Astrocyte (in vitro differentiated cells and primary cell): ENCODE measurements around the gene TMOD1. TPM values are rescaled to one million over a fixed set of nuclear protein-coding genes. Genes with fewer than 3 reads are reported as not detected.
"Not testable (repeated sequence)": the region's sequence is repeated elsewhere in the genome, so short reads cannot be mapped to it uniquely, and the experiment has no call there.

Experiments
- DNase-seq: peaks from one replicate; pipeline ENCODE4 v3.0.0-alpha.2; 2010; ENCODE audit warnings: low read depth
- FAIRE-seq: peaks from 2 replicates; lab custom pipeline; 2011; peaks lifted over from hg19 to GRCh38; lab: Jason Lieb, UNC
- H2AFZ ChIP-seq: 2 replicates; pipeline ENCODE4 v1.6.0; 2012; ENCODE audit warnings: low read depth, low read length, inconsistent platforms
- H3K27ac ChIP-seq: 2 replicates; pipeline ENCODE4 v1.5.1; 2011; ENCODE audit warnings: low read depth, low read length, inconsistent platforms
- H3K27me3 ChIP-seq: 2 replicates; pipeline ENCODE4 v1.6.0; 2011; ENCODE audit warnings: low read length, inconsistent platforms; ENCODE audit not compliant: insufficient read depth
- H3K36me3 ChIP-seq: 2 replicates; pipeline ENCODE4 v1.5.1; 2011; ENCODE audit warnings: low read length, inconsistent platforms; ENCODE audit not compliant: insufficient read depth
- H3K4me1 ChIP-seq: 2 replicates; pipeline ENCODE4 v1.5.1; 2011; ENCODE audit warnings: low read length, inconsistent platforms; ENCODE audit not compliant: insufficient read depth
- H3K4me2 ChIP-seq: 2 replicates; pipeline ENCODE4 v1.6.0; 2012; ENCODE audit warnings: low read length, inconsistent platforms
- H3K4me3 ChIP-seq: 2 replicates; pipeline ENCODE4 v1.5.1; 2011; ENCODE audit warnings: low read depth, mild to moderate bottlenecking, low read length, inconsistent platforms; ENCODE audit not compliant: insufficient read depth
- H3K79me2 ChIP-seq: 2 replicates; pipeline ENCODE4 v1.6.0; 2012; ENCODE audit warnings: mild to moderate bottlenecking, low read length, inconsistent platforms; ENCODE audit not compliant: insufficient read depth
- H3K9ac ChIP-seq: 2 replicates; pipeline ENCODE4 v1.6.0; 2012; ENCODE audit warnings: mild to moderate bottlenecking, low read length, inconsistent platforms
- H3K9me3 ChIP-seq: 2 replicates; pipeline ENCODE4 v1.5.1; 2012; ENCODE audit warnings: low read depth, mild to moderate bottlenecking, low read length, inconsistent platforms; ENCODE audit not compliant: insufficient read depth
- H4K20me1 ChIP-seq: 2 replicates; pipeline ENCODE4 v1.6.0; 2012; ENCODE audit warnings: low read length, inconsistent platforms; ENCODE audit not compliant: insufficient read depth
- H3K27ac Mint-ChIP-seq: one replicate; pipeline ENCODE4 v1.8.0; 2021; ENCODE audit warnings: mild to moderate bottlenecking, mixed read lengths; ENCODE audit not compliant: unreplicated experiment
- H3K27me3 Mint-ChIP-seq: one replicate; pipeline ENCODE4 v1.8.0; 2021; ENCODE audit warnings: low read depth, mixed read lengths; ENCODE audit not compliant: unreplicated experiment
- H3K36me3 Mint-ChIP-seq: one replicate; pipeline ENCODE4 v1.8.0; 2021; ENCODE audit warnings: low read depth, mixed read lengths; ENCODE audit not compliant: unreplicated experiment
- H3K4me1 Mint-ChIP-seq: one replicate; pipeline ENCODE4 v1.8.0; 2021; ENCODE audit warnings: low read depth, mixed read lengths; ENCODE audit not compliant: unreplicated experiment
- H3K4me3 Mint-ChIP-seq: one replicate; pipeline ENCODE4 v1.8.0; 2021; ENCODE audit warnings: mild to moderate bottlenecking, moderate library complexity, mixed read lengths; ENCODE audit not compliant: unreplicated experiment
- H3K9me3 Mint-ChIP-seq: one replicate; pipeline ENCODE4 v1.8.0; 2021; ENCODE audit warnings: mild to moderate bottlenecking, mixed read lengths; ENCODE audit not compliant: unreplicated experiment
- EZH2 ChIP-seq: IDR thresholded peaks from 2 replicates; pipeline ENCODE4 v1.6.1; 2012; ENCODE audit warnings: mild to moderate bottlenecking, low read length, inconsistent platforms; ENCODE audit not compliant: insufficient read depth
- total RNA-seq: library from RNA; stranded (reverse); gene quantifications from 2 replicates; pipeline ENCODE4 v1.2.1, GENCODE V29; 2021
- TF ChIP-seq, protein P1 (sequence below): IDR thresholded peaks from 2 replicates; pipeline ENCODE4 v1.5.1; 2011; ENCODE audit warnings: low read depth, mild to moderate bottlenecking, inconsistent platforms, low read length, moderate library complexity; ENCODE audit not compliant: insufficient read depth

Gene TMOD1
- total RNA-seq, 1 donor from 2014 or later: 0.48 TPM

DNA sequence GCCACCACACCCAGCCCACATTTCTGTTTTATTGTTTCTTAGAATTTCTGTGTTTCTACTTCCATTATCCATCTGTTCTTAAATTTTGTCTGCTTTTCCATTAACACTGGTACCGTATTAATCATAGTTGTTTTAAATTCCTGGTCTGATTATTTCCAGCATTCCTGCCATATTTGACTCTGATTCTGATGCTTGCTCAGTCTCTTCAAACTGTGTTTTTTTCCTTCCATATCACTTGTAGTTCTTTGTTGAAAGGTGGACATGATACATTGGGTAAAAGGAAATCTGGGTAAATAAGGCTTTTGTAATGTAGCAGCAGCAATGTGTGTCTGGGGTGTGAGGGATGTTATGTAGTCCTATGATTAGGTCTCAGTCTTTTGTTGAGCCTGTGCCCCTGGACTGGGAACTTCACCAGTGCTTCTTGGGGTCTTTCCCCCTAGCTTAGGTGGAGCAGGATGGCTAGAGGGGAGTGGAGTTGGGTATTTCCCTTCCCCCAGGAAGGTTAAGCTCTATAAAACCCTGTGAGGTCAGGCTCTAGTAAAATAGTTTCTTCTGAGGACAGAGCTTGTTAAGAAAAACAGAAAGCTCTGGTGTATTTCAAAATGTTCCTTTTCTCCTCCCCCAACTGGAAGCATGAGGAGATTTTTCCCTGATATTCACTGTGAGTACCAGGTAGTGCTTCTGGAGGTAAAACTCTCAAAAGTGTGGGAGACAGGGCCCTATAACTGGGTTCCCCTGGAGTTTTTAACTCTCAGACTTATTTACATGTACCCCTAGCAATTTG, 10.1 kb upstream of the TMOD1 start:
- no peaks in the 10 kb centered on the region for H3K4me1 ChIP-seq
- no peak for DNase-seq
- no peaks in the 10 kb centered on the region for H3K9me3 ChIP-seq
- TF ChIP-seq EZH2: no peak
- TF ChIP-seq, protein P1, sequence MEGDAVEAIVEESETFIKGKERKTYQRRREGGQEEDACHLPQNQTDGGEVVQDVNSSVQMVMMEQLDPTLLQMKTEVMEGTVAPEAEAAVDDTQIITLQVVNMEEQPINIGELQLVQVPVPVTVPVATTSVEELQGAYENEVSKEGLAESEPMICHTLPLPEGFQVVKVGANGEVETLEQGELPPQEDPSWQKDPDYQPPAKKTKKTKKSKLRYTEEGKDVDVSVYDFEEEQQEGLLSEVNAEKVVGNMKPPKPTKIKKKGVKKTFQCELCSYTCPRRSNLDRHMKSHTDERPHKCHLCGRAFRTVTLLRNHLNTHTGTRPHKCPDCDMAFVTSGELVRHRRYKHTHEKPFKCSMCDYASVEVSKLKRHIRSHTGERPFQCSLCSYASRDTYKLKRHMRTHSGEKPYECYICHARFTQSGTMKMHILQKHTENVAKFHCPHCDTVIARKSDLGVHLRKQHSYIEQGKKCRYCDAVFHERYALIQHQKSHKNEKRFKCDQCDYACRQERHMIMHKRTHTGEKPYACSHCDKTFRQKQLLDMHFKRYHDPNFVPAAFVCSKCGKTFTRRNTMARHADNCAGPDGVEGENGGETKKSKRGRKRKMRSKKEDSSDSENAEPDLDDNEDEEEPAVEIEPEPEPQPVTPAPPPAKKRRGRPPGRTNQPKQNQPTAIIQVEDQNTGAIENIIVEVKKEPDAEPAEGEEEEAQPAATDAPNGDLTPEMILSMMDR: no peak
- no peak overlapping the region for H3K4me2 ChIP-seq
- Mint-ChIP-seq H3K27ac (no peak overlapping the region), H3K27me3 (no peaks in the 10 kb centered on the region), H3K9me3 (peaks cover 4% of the 10 kb centered on the region), H3K4me3 (no peak overlapping the region), H3K4me1 (no peaks in the 10 kb centered on the region), H3K36me3 (peaks cover 29% of the 10 kb centered on the region)
- FAIRE-seq: no peak
- no peaks in the 10 kb centered on the region for H3K36me3 ChIP-seq
- no peak overlapping the region for H3K9ac ChIP-seq
- H3K27me3 ChIP-seq: no peaks in the 10 kb centered on the region
- H4K20me1 ChIP-seq: no peaks in the 10 kb centered on the region
- H3K27ac ChIP-seq: no peak overlapping the region
- H3K79me2 ChIP-seq: no peaks in the 10 kb centered on the region
- H2AFZ ChIP-seq: no peak overlapping the region
- no peak overlapping the region for H3K4me3 ChIP-seq

DNA sequence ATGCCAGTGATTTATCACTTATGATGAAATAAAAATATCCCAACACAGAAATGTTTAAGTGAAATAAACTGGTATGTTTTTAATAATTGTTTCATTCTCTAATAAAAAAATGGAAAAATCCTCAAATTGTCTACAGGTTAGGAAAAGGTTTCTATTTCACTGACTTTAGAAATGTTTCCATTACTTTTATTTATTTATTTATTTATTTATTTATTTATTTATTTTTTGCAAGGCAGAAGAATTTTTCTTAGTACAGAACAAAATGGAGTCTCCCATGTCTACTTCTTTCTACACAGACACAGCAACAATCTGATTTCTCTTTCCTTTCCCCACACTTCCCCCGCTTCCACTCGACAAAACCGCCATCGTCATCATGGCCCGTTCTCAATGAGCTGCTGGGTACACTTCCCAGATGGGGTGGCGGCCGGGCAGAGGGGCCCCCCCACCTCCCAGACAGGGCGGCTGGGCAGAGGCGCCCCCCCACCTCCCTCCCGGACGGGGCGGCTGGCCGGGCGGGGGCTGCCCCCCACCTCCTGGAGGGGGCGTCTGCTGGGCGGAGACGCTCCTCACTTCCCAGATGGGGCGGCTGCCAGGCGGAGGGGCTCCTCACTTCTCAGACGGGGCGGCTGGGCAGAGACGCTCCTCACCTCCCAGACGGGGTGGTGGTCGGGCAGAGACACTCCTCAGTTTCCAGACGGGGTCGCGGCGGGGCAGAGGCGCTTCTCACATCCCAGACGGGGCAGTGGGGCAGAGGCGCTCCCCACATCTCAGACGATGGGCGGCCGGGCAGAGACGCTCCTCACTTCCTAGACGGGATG, 3.7 kb upstream of the TMOD1 start:
- peaks cover 24% of the 10 kb centered on the region for H3K27me3 ChIP-seq
- not testable (repeated sequence) for H3K27ac Mint-ChIP-seq, H3K36me3 ChIP-seq, DNase-seq, H3K4me1 Mint-ChIP-seq, H3K4me3 ChIP-seq, H4K20me1 ChIP-seq, H3K9me3 Mint-ChIP-seq, H3K9me3 ChIP-seq, H2AFZ ChIP-seq, H3K4me3 Mint-ChIP-seq, H3K79me2 ChIP-seq, H3K9ac ChIP-seq, H3K4me1 ChIP-seq, FAIRE-seq, H3K27ac ChIP-seq, H3K4me2 ChIP-seq
- peaks cover 16% of the 10 kb centered on the region for H3K36me3 Mint-ChIP-seq
- peaks cover 26% of the 10 kb centered on the region for H3K27me3 Mint-ChIP-seq

DNA sequence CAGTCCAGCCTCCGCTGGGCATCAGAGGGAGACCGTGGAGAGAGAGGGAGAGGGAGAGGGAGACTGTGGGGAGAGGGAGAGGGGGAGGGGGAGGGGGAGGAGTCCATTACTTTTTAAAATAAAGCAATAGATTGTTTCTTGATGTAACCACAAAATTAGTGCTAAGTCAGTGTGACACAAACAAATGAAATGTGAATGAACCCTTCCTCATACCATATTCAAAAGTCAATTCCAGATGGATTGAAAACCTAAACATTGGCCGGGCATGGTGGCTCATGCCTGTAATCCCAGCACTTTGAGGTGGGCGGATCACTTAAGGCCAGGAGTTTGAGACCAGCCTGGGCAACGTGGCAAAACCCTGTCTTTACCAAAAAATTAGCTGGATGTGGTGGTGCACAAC, 2.6 kb upstream of the TMOD1 start:
- H3K9me3 ChIP-seq, H3K4me2 ChIP-seq, DNase-seq, H3K9ac ChIP-seq, H3K27ac ChIP-seq, H2AFZ ChIP-seq, H3K4me3 Mint-ChIP-seq, FAIRE-seq, H4K20me1 ChIP-seq, H3K4me1 ChIP-seq, H3K9me3 Mint-ChIP-seq, H3K27ac Mint-ChIP-seq, H3K79me2 ChIP-seq, H3K4me1 Mint-ChIP-seq, H3K36me3 ChIP-seq, H3K4me3 ChIP-seq: not testable (repeated sequence)
- Mint-ChIP-seq H3K27me3 (peaks cover 36% of the 10 kb centered on the region), H3K36me3 (peaks cover 17% of the 10 kb centered on the region)
- peaks cover 35% of the 10 kb centered on the region for H3K27me3 ChIP-seq
